HG03097 (cell line): ENCODE data around the gene ANKRD13B.
A peak's percentile ranks its signal among the peaks of the same experiment; 100 is the strongest.

Experiments used
- ATAC-seq: cut with Tn5 transposase; IDR thresholded peaks from one replicate; pipeline ENCODE4 v1.9.1; 2021; ENCODE audit not compliant: unreplicated experiment, low FRiP score

Gene ANKRD13B

DNA sequence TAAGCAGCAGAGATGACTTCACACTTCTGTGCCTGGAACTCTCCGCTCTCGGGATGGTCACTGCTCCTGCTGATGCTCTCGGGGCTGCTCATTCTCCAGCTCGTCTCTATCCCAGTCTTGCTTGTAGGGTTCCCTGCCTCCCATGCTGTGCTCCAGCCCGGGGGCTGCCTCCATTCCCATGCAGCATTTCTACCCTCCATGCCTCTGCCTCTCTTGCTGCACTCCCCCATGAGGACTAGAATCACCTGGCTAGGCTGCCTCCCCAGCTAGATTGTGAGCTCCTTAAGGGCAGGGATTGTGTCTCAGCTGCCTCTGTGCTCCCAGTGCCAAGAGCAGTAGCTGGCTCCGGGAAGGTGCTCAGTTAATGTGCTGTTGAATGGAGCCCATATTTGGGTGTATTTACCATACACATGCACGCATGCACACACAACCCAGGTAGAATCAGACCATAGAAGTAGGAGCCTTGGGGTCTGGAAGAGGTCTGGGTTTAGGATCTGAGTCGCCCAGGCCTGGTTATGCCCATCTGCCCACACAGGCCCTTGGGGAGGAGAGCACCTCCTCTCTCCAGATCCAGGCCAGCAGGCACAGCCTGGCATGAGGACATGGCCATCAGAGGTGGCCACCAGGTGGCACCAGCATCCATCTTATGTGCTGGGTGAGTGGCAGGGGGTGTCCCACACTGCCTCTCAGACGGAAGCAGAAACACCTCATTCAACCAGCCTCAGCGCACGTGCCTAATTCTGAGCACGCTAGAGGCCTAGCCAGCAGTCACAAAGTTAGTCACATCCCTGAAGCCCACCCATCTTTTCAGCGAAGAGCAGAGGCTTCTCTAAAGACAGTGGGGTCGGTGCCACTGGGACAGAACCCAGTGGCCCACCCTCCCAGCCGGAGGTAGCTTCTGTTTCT lies 12.8 kb upstream of the ANKRD13B start:
- ATAC-seq, result peak; percentile 72

DNA sequence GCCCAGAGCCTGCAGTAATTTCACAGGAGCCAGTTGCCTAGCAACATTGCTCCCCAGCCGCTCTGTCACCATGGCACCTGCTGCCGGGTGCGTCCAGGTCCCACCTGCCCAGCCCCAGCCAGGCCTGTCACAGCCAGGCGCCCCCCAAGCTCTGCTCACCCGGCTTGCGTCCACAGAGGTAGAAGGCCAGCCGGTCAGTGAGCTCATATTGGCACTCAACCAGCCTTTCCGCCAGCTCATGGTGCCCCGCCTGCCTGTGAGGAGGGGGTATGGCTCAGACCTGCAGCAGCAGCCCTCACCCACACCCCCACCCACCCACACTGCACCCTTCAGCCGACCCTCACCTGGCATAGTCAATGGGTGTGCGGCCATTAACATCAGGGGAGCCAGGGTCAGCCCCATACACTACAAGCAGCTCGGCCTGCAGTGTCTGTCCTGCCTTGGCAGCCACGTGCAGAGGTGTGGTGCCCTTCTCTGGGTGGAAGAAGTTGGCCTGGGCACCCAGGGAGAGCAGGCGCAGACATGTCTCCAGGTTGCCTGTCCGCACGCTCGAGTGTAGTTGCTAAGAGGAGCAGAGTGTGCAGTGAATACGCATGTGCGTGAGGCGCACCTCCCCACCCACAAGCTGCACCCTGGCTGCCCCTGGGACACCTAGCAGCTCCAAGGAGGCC lies 11.2 kb upstream of the ANKRD13B start:
- no peak for ATAC-seq

DNA sequence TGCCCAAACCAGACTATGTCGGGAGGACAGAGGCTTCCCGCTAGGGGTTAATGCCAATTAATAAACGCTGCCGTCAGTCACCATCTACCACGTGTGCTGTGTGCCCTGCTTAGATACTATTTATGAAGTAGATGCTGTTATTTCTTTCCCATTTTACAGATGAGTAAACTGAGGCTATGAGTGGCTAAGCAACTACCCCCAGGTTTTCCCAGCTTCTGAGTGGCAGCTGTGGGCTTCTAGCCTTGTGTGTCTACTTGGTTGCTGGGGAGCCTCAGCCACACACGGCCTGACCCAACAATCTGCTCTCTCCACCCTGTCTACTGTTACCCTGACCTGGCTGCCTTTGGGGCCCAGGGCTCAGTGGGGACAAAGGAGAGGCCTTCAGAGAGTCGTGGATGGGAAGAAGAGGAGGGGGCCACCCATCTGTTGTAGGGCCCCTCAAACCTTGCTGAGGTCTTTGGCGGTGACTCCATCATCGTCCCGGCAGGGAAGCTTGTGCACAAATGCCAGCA lies 10.6 kb upstream of the ANKRD13B start:
- no peak for ATAC-seq

DNA sequence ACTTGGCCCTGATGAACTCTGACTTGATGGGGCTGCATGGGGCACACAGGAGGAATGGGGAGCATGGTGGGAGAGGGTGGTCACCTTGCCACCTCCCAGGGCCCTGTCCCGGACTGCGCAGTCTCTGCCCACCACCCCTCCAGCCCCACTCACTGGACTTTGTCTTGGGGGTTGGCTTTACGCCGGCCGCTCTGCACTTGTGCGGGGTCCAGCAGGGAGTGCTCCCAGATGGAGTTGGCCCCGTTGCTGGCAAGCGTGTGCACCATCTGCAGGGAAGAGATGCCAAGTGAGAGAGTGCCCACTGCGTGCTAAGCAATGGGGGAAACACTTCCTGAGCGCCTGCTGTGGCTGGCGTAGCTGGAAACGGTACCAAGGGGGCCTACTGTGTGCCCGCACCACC lies 10.2 kb upstream of the ANKRD13B start:
- no peak for ATAC-seq

DNA sequence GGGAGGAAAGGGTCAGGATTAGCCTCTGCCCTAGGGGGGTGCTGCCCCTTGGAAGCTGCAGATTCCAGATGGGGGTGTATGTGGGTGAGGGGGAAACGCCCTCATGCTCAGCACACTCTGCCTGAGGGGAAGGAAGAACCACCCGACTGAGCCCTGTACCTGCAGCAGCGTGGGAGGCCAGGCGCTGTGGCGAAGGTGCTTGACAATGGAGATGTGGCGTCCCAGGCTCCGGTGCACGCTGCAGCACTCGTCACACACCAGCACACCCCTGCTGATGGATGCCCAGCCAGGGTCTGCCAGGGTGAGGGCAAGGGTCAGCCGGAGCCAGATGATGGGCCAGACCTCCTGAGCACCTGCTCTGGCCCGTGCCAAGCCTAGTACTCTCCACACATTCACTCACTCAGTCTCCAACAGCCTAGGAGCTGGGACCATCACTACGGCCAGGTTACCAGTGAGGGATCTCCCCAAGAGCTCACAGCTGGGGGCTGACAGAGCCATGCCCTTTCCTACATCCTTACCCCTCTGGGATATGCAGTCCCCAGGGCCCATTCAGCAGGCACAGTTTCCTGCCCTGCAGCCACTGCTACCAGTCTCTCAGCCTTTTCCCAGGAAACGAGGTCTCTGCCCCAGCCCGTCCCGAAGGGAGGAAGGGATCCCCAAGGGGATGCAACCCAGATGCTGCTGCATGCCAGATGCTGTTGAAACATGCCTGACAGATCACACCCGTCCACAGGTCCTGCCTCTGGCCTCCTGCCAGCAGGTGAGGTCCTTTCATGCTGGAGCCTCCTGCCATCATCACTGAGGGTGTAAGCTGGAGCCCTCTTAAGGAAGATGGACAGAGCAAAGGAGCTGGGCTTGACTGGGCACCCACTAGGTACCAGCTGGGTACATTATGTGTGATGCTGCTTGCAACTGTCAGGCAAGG lies 9.3 kb upstream of the ANKRD13B start:
- no peak for ATAC-seq

DNA sequence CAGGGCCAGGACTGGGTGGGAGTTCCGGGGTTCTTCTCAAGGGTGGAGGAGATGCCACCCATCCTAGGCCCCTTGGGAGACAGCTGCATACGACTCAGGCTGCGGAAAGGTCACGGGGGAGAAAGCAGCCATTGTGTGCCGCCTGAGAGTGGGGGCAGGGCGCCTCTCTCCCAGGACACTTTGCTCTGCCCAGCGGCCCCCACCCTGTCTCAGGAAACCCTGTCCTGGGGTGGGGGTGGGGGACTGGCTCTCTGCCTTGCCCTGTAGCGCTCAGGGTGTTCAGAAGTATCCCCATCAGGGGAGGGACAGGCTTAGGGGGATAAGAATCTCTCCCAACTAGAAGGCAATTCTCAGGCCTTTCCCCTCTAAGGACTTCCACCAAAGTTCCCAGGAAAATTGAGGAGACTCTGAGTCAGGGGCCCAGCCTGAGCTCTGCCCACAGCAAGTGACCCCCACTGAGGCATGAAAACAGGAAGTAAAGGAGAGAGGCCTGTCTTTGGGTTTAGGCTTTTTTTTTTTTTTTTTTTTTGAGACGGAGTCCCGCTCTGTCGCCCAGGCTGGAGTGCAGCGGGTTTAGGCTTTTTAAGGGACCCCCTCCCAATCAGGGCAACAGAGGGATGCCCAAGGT lies 8.4 kb upstream of the ANKRD13B start:
- ATAC-seq, result no peak

DNA sequence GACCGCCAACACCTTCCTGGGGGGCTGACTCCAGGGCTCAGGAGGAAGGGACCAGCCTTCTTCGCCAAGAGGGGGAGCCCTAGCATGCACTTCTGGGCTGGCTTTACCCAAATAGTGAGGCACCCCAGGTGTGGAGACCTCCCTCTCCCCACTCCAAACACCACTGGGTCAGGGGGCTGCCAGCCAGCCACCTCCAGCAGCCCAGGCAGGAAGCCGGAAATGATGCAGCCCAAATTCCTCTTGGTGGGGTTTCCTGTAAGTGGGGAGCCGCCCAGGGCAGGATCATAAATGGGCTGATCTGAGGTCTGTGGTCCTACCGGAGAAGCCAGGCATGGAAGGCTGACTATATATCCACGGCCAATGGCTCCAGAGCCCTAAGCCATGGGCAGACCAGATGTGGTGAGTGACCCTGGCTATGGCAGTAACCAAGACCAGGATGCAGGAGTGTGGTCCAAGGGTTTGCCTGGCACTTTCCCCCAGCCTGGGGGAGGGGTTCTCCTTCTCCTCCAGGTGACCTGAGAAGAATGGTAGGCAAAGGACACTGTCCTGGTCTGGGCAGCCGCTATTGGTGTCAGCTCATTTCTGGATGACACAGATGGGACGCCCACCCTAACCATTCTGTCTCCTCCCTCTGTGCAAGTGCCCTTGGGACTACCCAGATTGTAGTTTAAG lies 7.7 kb upstream of the ANKRD13B start:
- ATAC-seq, result no peak

GRCh38 chr17:29586676-29587469 lies 6.1 kb upstream of the ANKRD13B start:
- ATAC-seq, result no peak

GRCh38 chr17:29587591-29587990 lies 5.3 kb upstream of the ANKRD13B start:
- ATAC-seq, result no peak

GRCh38 chr17:29588017-29588561 lies 4.8 kb upstream of the ANKRD13B start:
- ATAC-seq, result no peak

DNA sequence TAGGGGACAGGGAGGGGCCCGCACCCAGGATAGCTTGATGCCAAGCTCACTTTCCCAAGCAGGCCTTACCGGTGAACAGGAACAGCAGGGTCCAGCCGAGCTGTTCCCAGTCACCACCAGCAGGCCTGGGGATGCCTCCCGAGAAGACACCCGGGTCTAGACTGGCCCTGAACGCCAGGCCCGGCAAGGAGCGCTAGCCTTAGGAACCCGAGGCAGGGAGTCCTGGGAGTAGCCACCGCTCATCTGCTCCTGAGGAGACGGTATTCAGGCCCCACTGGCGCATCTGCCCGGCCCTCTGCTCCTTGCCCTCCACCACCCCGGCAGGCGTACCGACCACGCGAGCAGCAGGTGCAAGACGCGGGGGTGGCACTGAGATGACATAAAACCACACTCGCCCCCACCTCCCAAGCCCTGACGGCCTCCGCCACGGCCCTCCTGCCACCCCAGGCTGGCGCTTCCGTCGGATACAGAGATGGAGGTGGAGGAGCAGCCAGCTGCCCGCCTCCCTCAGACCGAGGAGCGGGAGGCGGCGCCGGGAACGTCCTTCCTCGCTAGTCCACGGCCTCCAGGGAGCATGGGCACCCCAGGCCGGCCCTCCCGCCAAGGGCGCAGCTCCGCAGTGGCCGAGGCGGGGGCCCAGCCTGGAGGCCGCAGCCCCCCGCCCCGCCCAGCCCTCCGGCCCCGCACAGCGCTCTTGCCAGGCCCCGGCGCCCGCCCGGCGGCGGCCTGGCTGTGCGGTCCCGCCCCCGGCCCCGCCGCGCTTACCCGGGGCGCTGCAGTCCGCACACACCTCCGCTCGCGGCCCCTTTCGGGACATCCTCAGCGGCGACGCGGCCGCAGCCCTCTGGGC lies 4.1 kb upstream of the ANKRD13B start:
- peak; percentile 8 for ATAC-seq

GRCh38 chr17:29589524-29590410 lies 3.2 kb upstream of the ANKRD13B start, which contains the start of gene GIT1:
TSS of gene GIT1 (minus strand) at chr17:29589648. CDS start at chr17:29589378, 270 bp downstream.
- ATAC-seq, result peak; percentile 45

DNA sequence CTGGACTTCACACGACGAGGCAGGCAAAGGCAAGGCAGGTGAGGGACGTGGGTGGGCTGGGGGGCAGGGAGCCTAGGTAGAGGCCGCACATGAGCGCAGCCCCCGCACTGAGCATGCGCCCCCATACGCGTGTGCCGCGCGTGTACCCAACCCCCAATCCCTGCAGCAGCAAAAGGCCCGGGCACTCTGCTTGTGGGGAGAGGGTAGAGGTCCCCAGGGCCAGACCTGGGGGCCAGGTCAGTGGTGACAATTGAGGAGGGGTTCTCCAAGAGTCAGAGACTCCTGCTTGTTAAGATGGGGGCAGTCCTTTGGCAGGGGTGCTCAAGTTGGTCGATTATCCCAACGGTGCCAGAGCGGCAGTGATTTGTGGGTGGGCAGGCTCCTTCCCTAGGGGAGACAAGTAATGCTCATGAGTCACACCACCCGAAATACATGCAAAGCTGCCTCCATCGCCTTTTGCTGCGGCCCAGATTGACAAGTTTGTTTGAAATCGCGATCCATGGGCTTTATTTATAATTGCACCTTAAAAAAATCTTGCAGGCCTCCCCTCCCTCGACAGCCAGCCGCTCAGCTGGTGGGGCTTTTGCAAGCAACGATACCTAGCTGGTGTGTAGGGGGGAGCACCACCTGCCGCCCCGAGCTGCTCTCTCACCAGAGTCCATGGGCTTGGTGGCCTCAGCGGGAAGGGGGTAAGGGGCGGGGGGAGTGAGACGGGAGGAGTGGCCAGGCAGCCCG lies 2.4 kb upstream of the ANKRD13B start:
- ATAC-seq, result no peak

DNA sequence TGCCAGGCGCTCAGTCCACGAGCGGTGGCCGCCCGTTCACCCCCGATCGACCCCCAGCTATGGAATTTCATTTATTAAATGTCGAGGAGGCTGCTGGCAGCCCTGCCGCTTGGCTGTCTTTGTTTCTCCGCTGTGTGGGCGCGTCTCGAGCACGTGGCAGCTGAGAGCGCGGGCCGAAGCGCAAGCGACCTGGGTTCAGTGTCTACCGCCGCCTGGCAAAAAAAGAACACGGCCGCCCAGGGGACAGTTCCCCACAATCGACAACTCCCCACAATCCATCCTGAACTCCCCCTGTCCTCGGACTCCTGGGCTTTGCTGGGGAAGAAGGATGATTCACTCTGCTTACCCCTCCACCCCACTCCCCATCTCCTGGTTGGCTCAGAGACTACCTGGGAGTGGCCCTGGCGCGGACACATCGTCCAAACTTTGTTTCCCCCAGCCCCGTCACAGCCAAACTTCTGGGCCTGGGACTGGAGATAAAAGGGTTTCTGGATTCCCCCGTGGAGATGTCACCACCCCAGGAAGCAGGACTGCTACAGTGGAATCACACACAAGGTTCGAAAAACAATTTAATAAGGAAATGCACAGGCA lies 1.7 kb upstream of the ANKRD13B start:
- no peak for ATAC-seq

GRCh38 chr17:29591737-29592608 lies 959 bp upstream of the ANKRD13B start:
- ATAC-seq, result no peak
